GM12891 (cell line): Measurements from ENCODE around the gene TNFAIP8.

ENCODE experiments used
- PAX5 ChIP-seq: IDR thresholded peaks from 2 replicates; pipeline ENCODE4 v1.6.1; 2011; ENCODE audit warnings: low read length, moderate library complexity, mild to moderate bottlenecking; ENCODE audit not compliant: insufficient read depth, severe bottlenecking
- POLR2A ChIP-seq: IDR thresholded peaks from 2 replicates; pipeline ENCODE4 v1.6.1; 2011; ENCODE audit warnings: low read depth, low read length, control low read depth
- POLR2AphosphoS5 ChIP-seq: IDR thresholded peaks from 2 replicates; pipeline ENCODE4 v1.6.1; 2011; ENCODE audit warnings: low read depth, low read length, control low read depth
- SPI1 ChIP-seq: IDR thresholded peaks from 2 replicates; pipeline ENCODE4 v1.6.1; 2011; ENCODE audit warnings: low read depth, low read length, control low read depth
- TAF1 ChIP-seq: IDR thresholded peaks from 2 replicates; pipeline ENCODE4 v1.6.1; 2011; ENCODE audit warnings: low read depth, low read length, control low read depth

GRCh38 chr5:119406551-119407110 is 50.8 kb downstream of the TNFAIP8 start:
- TF ChIP-seq TAF1, result no peak
- no peak for TF ChIP-seq POLR2AphosphoS5
- TF ChIP-seq POLR2A, result no peak
- TF ChIP-seq SPI1, result no peak
- no peak for TF ChIP-seq PAX5
